SU-DHL-6 (cell line): ENCODE data around the gene ELANE.

Experiments used
- H2AFZ ChIP-seq: fragments of 200-600 bp; sonication (generic); 2 replicates; pipeline ENCODE4 v1.6.1; 2014; ENCODE audit warnings: low read depth, mild to moderate bottlenecking, moderate library complexity, mixed read lengths, antibody characterized with exemption, low read length; ENCODE audit not compliant: severe bottlenecking
- H3F3A ChIP-seq: fragments of 200-600 bp; shearing (Covaris generic); 2 replicates; pipeline ENCODE4 v1.6.0; 2016; ENCODE audit warnings: antibody characterized with exemption, mild to moderate bottlenecking; ENCODE audit not compliant: insufficient read depth
- H3K27ac ChIP-seq: fragments of 200-600 bp; sonication (generic); 2 replicates; pipeline ENCODE4 v1.5.1; 2016; ENCODE audit warnings: low read depth, mild to moderate bottlenecking, low read length, moderate library complexity, mixed read lengths
- H3K27me3 ChIP-seq: fragments of 200-600 bp; sonication (generic), shearing (Covaris generic); 2 replicates; pipeline ENCODE4 v1.6.0; 2014; ENCODE audit warnings: mild to moderate bottlenecking, low read length
- H3K36me3 ChIP-seq: fragments of 200-600 bp; sonication (generic); 2 replicates; pipeline ENCODE4 v1.6.1; 2014; ENCODE audit warnings: mild to moderate bottlenecking, low read length, mixed read lengths
- H3K4me2 ChIP-seq: fragments of 300-600, 200-600 bp; shearing (Covaris generic), sonication (generic); 2 replicates; pipeline ENCODE4 v1.6.0; 2014; ENCODE audit warnings: low read length, low read depth, mild to moderate bottlenecking; ENCODE audit not compliant: poor library complexity, severe bottlenecking
- H3K4me3 ChIP-seq: fragments of 200-600 bp; sonication (generic); 2 replicates; pipeline ENCODE4 v1.5.1; 2014; ENCODE audit warnings: antibody characterized with exemption, low read length, mild to moderate bottlenecking, mixed read lengths; ENCODE audit not compliant: insufficient read depth, poor library complexity, severe bottlenecking
- H3K79me2 ChIP-seq: fragments of 200-600 bp; sonication (generic); 2 replicates; pipeline ENCODE4 v1.6.1; 2014; ENCODE audit warnings: mild to moderate bottlenecking, low read length, moderate library complexity; ENCODE audit not compliant: insufficient read depth
- H3K9ac ChIP-seq: fragments of 200-600 bp; sonication (generic); 2 replicates; pipeline ENCODE4 v1.7.0; 2014; ENCODE audit warnings: mild to moderate bottlenecking, low read length
- H3K9me2 ChIP-seq: fragments of 200-600 bp; sonication (generic); replicated peaks from 2 replicates; pipeline ENCODE4 v1.6.1; 2014; ENCODE audit warnings: low read length; ENCODE audit not compliant: insufficient read depth
- H3K9me3 ChIP-seq: fragments of 200-600 bp; sonication (generic); 2 replicates; pipeline ENCODE4 v1.6.1; 2014; ENCODE audit warnings: low read length, mixed read lengths; ENCODE audit not compliant: insufficient read depth
- H4K20me1 ChIP-seq: fragments of 200-600 bp; sonication (generic); 2 replicates; pipeline ENCODE4 v1.6.1; 2014; ENCODE audit warnings: low read depth, mild to moderate bottlenecking, antibody characterized with exemption, low read length, moderate library complexity, mixed read lengths
- EZH2phosphoT487 ChIP-seq: fragments of 200-600 bp; sonication (generic), shearing (Covaris generic); conservative IDR thresholded peaks from 2 replicates; pipeline ENCODE4 v1.6.1; 2018; ENCODE audit warnings: mild to moderate bottlenecking, antibody characterized with exemption, low read length, moderate library complexity, mixed read lengths
- TF ChIP-seq, protein P1 (sequence below): fragments of 200-600 bp; sonication (generic); IDR thresholded peaks from one replicate; pipeline ENCODE4 v1.5.1; 2017; ENCODE audit warnings: antibody characterized with exemption, mild to moderate bottlenecking, low read length, moderate library complexity; ENCODE audit not compliant: insufficient read depth, poor library complexity, severe bottlenecking

Gene ELANE

GRCh38 chr19:861141-861755, 9.1 kb downstream of the ELANE start:
- TF ChIP-seq EZH2phosphoT487, result no peak
- TF ChIP-seq, protein P1, sequence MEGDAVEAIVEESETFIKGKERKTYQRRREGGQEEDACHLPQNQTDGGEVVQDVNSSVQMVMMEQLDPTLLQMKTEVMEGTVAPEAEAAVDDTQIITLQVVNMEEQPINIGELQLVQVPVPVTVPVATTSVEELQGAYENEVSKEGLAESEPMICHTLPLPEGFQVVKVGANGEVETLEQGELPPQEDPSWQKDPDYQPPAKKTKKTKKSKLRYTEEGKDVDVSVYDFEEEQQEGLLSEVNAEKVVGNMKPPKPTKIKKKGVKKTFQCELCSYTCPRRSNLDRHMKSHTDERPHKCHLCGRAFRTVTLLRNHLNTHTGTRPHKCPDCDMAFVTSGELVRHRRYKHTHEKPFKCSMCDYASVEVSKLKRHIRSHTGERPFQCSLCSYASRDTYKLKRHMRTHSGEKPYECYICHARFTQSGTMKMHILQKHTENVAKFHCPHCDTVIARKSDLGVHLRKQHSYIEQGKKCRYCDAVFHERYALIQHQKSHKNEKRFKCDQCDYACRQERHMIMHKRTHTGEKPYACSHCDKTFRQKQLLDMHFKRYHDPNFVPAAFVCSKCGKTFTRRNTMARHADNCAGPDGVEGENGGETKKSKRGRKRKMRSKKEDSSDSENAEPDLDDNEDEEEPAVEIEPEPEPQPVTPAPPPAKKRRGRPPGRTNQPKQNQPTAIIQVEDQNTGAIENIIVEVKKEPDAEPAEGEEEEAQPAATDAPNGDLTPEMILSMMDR, result no peak

GRCh38 chr19:861756-862580, 9.9 kb downstream of the ELANE start:
- Histone ChIP-seq H3K9ac (no peak overlapping the region), H3K4me2 (peak overlapping the region; percentile 9), H4K20me1 (no peaks in the 10 kb centered on the region), H3K4me3 (no peak overlapping the region), H3K27ac (no peak overlapping the region), H3F3A (no peaks in the 10 kb centered on the region), H2AFZ (no peak overlapping the region), H3K36me3 (no peaks in the 10 kb centered on the region), H3K27me3 (no peaks in the 10 kb centered on the region), H3K9me3 (no peaks in the 10 kb centered on the region), H3K9me2 (no peaks in the 10 kb centered on the region), H3K79me2 (no peaks in the 10 kb centered on the region)
- TF ChIP-seq, protein P1, result no peak
- no peak for TF ChIP-seq EZH2phosphoT487

More at GRCh38 chr19:861141-861755, 9.1 kb downstream of the ELANE start:
- no peaks in the 10 kb centered on the region for H3F3A ChIP-seq
- no peak overlapping the region for H3K27ac ChIP-seq
- no peak overlapping the region for H3K4me2 ChIP-seq
- no peak overlapping the region for H3K4me3 ChIP-seq
- no peak overlapping the region for H3K9ac ChIP-seq
- no peaks in the 10 kb centered on the region for H3K36me3 ChIP-seq
- no peak overlapping the region for H2AFZ ChIP-seq
- no peaks in the 10 kb centered on the region for H3K9me3 ChIP-seq
- no peaks in the 10 kb centered on the region for H3K27me3 ChIP-seq
- no peaks in the 10 kb centered on the region for H3K9me2 ChIP-seq
- no peaks in the 10 kb centered on the region for H3K79me2 ChIP-seq
- no peaks in the 10 kb centered on the region for H4K20me1 ChIP-seq

DNA sequence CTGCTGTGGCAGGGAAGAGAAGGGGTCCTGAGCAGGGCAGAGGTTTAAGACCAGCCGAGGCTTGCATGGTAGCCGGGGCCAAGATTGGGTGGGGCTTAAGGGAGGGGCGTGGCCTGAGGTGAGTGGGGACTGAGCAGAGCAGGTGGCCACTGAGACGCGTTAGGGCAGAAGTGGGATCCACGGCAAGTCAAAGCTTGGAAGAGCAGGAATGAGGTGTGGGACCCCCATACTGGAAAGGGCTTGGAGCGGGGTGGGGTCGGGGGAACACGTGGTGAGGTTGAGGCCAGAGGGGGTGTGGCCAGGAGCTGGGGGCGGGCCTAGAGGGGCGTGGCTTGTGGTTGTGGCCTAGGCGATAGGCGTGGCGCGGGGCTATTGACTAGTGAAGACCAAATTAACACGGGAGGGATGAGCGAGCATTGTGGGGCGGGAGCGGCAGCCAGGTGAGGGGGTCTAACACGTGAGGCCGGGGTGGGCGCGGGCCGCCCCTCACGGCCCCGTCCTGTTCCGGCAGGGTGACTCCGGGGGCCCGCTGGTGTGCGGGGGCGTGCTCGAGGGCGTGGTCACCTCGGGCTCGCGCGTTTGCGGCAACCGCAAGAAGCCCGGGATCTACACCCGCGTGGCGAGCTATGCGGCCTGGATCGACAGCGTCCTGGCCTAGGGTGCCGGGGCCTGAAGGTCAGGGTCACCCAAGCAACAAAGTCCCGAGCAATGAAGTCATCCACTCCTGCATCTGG, 10.6 kb downstream of the ELANE start:
- Histone ChIP-seq H4K20me1 (no peaks in the 10 kb centered on the region), H3K4me3 (no peak overlapping the region), H3K9me3 (no peaks in the 10 kb centered on the region), H3K27ac (no peak overlapping the region), H3K27me3 (no peaks in the 10 kb centered on the region), H3K36me3 (no peaks in the 10 kb centered on the region), H3F3A (no peaks in the 10 kb centered on the region), H3K4me2 (peak overlapping the region; percentile 9), H3K9me2 (no peaks in the 10 kb centered on the region), H3K79me2 (no peaks in the 10 kb centered on the region), H2AFZ (no peak overlapping the region), H3K9ac (no peak overlapping the region)
- TF ChIP-seq EZH2phosphoT487, result no peak
- TF ChIP-seq, protein P1, result no peak
